SK-N-SH (cell line): ENCODE measurements around the gene SHISA3. TPM values are rescaled to one million over a fixed set of nuclear protein-coding genes. Genes with fewer than 3 reads are reported as not detected.

Experiments used
- CTCF ChIA-PET: fragments of 300-600, 350-600 bp; formaldehyde crosslinking; extraction: SDS; loops from one replicate; lab custom pipeline; 2021; lab: Yijun Ruan, JAX
- POLR2A ChIA-PET: fragments of 350-600 bp; sonication (Branson Sonifier 250); formaldehyde crosslinking; extraction: SDS; loops from one replicate; lab custom pipeline; 2020; ENCODE audit warnings: antibody characterized with exemption, inconsistent platforms; lab: Yijun Ruan, JAX
- DNase-seq: peaks from one replicate; pipeline ENCODE4 v3.0.0; 2012
- H2AFZ ChIP-seq: fragments of 200-600 bp; sonication (generic); 2 replicates; pipeline ENCODE4 v1.8.1; 2016; ENCODE audit warnings: antibody characterized with exemption, mild to moderate bottlenecking, low read depth
- H3F3A ChIP-seq: fragments of 200-600 bp; sonication (generic); replicated peaks from 2 replicates; pipeline ENCODE3; 2016; ENCODE audit warnings: antibody characterized with exemption, mild to moderate bottlenecking; ENCODE audit not compliant: insufficient read depth
- H3K27ac ChIP-seq, 2 experiments: fragments of 200-500 bp in 1 of 2; fragments of 200-600 bp in 1 of 2; sonication (Bioruptor generic) in 1 of 2; sonication (generic), shearing (Covaris generic) in 1 of 2; 2 replicates each; pipeline versions ENCODE4 v1.5.1 to v1.6.1; 2014 to 2016; ENCODE audit warnings: low read depth in 2 of 2, inconsistent platforms in 1 of 2, low read length in 1 of 2, mild to moderate bottlenecking in 1 of 2, mixed read lengths in 1 of 2
- H3K27me3 ChIP-seq: fragments of 200-600 bp; sonication (generic), shearing (Covaris generic); 2 replicates; pipeline ENCODE4 v1.6.1; 2016; ENCODE audit warnings: mixed run types; ENCODE audit not compliant: insufficient read depth
- H3K36me3 ChIP-seq, 2 experiments: fragments of 200-500 bp in 1 of 2; fragments of 200-600 bp in 1 of 2; sonication (Bioruptor generic) in 1 of 2; sonication (generic) in 1 of 2; replicated peaks in 1 of 2; 2 replicates each; pipeline versions ENCODE3 to v1.5.1; 2014 to 2016; ENCODE audit warnings: low read length in 1 of 2, mild to moderate bottlenecking in 1 of 2; ENCODE audit not compliant: insufficient read depth in 2 of 2, control insufficient read depth in 1 of 2
- H3K4me1 ChIP-seq, 2 experiments: fragments of 200-500 bp in 1 of 2; fragments of 200-600 bp in 1 of 2; sonication (Bioruptor generic) in 1 of 2; sonication (generic), shearing (Covaris generic) in 1 of 2; 2 replicates each; pipeline versions ENCODE4 v1.5.1 to v1.6.1; 2014 to 2016; ENCODE audit warnings: low read depth in 1 of 2, low read length in 1 of 2, mixed run types in 1 of 2; ENCODE audit not compliant: insufficient read depth in 2 of 2, control insufficient read depth in 1 of 2
- H3K4me2 ChIP-seq: fragments of 200-600 bp; sonication (generic), shearing (Covaris generic); 2 replicates; pipeline ENCODE4 v1.6.1; 2017; ENCODE audit warnings: mixed run types
- H3K4me3 ChIP-seq, 2 experiments: fragments of 200-500 bp in 1 of 2; fragments of 200-600 bp in 1 of 2; sonication (Bioruptor generic) in 1 of 2; sonication (generic), shearing (Covaris generic) in 1 of 2; 2 replicates each; pipeline versions ENCODE4 v1.5.1 to v1.8.1; 2014 to 2016; ENCODE audit warnings: low read depth in 2 of 2, inconsistent platforms in 1 of 2, low read length in 1 of 2, mild to moderate bottlenecking in 1 of 2, mixed read lengths in 1 of 2, moderate library complexity in 1 of 2
- H3K79me2 ChIP-seq: fragments of 200-600 bp; sonication (generic); 2 replicates; pipeline ENCODE4 v1.8.1; 2017; ENCODE audit warnings: mild to moderate bottlenecking; ENCODE audit not compliant: insufficient read depth
- H3K9ac ChIP-seq: fragments of 200-600 bp; sonication (generic); 2 replicates; pipeline ENCODE4 v1.6.1; 2017; ENCODE audit warnings: mixed run types
- H3K9me2 ChIP-seq: fragments of 200-600 bp; sonication (generic); 2 replicates; pipeline ENCODE4 v1.6.1; 2017; ENCODE audit warnings: mixed run types
- H3K9me3 ChIP-seq: fragments of 200-600 bp; sonication (generic); 2 replicates; pipeline ENCODE4 v1.6.1; 2017; ENCODE audit warnings: mixed run types, mild to moderate bottlenecking, moderate library complexity
- H4K20me1 ChIP-seq: fragments of 200-600 bp; sonication (generic); 2 replicates; pipeline ENCODE4 v1.6.1; 2017; ENCODE audit warnings: mild to moderate bottlenecking, mixed run types; ENCODE audit not compliant: insufficient read depth
- CHD2 ChIP-seq: fragments of 150-350 bp; IDR thresholded peaks from 2 replicates; pipeline ENCODE4 v1.6.1; 2018; ENCODE audit warnings: low read length; ENCODE audit not compliant: partially characterized antibody
- NRF1 ChIP-seq: IDR thresholded peaks from 2 replicates; pipeline ENCODE4 v1.6.1; 2012; ENCODE audit warnings: low read depth, mild to moderate bottlenecking, low read length
- PBX3 ChIP-seq: IDR thresholded peaks from 2 replicates; pipeline ENCODE4; 2012
- RCOR1 ChIP-seq: fragments of 150-350 bp; IDR thresholded peaks from 2 replicates; pipeline ENCODE4 v1.6.1; 2017; ENCODE audit warnings: antibody characterized with exemption, low read length
- REST ChIP-seq: IDR thresholded peaks from 2 replicates; pipeline ENCODE4 v1.6.1; 2012; ENCODE audit warnings: mild to moderate bottlenecking, low read depth, low read length, moderate library complexity
- RXRA ChIP-seq: IDR thresholded peaks from 2 replicates; pipeline ENCODE4 v1.4.0; 2012; ENCODE audit warnings: low read depth, mild to moderate bottlenecking, borderline replicate concordance
- TEAD4 ChIP-seq: IDR thresholded peaks from 2 replicates; pipeline ENCODE4 v1.4.0; 2012; ENCODE audit warnings: mild to moderate bottlenecking, borderline replicate concordance; ENCODE audit not compliant: insufficient read depth
- USF2 ChIP-seq: fragments of 150-350 bp; IDR thresholded peaks from 2 replicates; pipeline ENCODE4 v1.6.1; 2017; ENCODE audit warnings: antibody characterized with exemption, low read length, low read depth, borderline replicate concordance
- YY1 ChIP-seq: IDR thresholded peaks from 2 replicates; pipeline ENCODE4 v1.4.0; 2012; ENCODE audit warnings: low read depth, mild to moderate bottlenecking
- WGBS: methylation state at CpG from one replicate; pipeline ENCODE4 v1.1.6; 2017; ENCODE audit warnings: low lambda C conversion rate; 5-methylcytosine and 5-hydroxymethylcytosine counted together
- polyA plus RNA-seq, 3 experiments: library from polyadenylated mRNA; depleted of rRNA; stranded (reverse); fragments of >200 nt; gene quantifications; 2 replicates each; pipeline ENCODE4 v1.2.3, GENCODE V29; 2012
- TF ChIP-seq, protein P1 (sequence below): fragments of 200-600 bp; sonication (generic); IDR thresholded peaks from 2 replicates; pipeline ENCODE4 v1.6.1; 2017; ENCODE audit warnings: antibody characterized with exemption, mild to moderate bottlenecking, moderate library complexity
- TF ChIP-seq, protein P2 (sequence below): IDR thresholded peaks from 2 replicates; pipeline ENCODE4 v1.4.0; 2012; ENCODE audit warnings: low read depth, borderline replicate concordance
- TF ChIP-seq, protein P3 (sequence below): fragments of 150-350 bp; IDR thresholded peaks from 2 replicates; pipeline ENCODE4 v1.6.1; 2016; ENCODE audit warnings: mild to moderate bottlenecking, low read depth, low read length

The SHISA3 gene
- polyA plus RNA-seq, 1 of the 3 experiments (the other 2 are of a cell fraction), result 1.1 TPM

GRCh38 chr4:42399393-42399792 lies 2.1 kb downstream of the SHISA3 start:
- no peak overlapping the region for H3K27ac ChIP-seq
- ChIA-PET CTCF (interaction anchor here (1.1 to 8.5 kb wide), 5 partner anchors 10 to 120 kb away, joined by 3 to 53 read pairs (median 4); no protein-coding TSS in a partner anchor), POLR2A (no interaction called here)
- no peak overlapping the region for H3K4me2 ChIP-seq
- H3K79me2 ChIP-seq, result no peaks in the 10 kb centered on the region
- no peaks in the 10 kb centered on the region for H3K9me3 ChIP-seq
- H3K27me3 ChIP-seq, result peaks cover 23% of the 10 kb centered on the region
- no peak overlapping the region for H2AFZ ChIP-seq
- 94% methylated on average over 9 of the region's 10 CpGs for WGBS
- DNase-seq, result no peak
- H3K4me3 ChIP-seq, result peak overlapping the region in 1 of 2 experiments; percentile 60; a peak in 1 of 4 replicates
- H3F3A ChIP-seq, result no peaks in the 10 kb centered on the region
- H3K9ac ChIP-seq, result no peak overlapping the region
- peaks cover 0 to 19% of the 10 kb centered on the region in 2 experiments; a peak in 2 of 4 replicates for H3K4me1 ChIP-seq
- no peaks in the 10 kb centered on the region for H3K36me3 ChIP-seq
- H3K9me2 ChIP-seq, result no peaks in the 10 kb centered on the region
- TF ChIP-seq YY1, result no peak
- no peak for TF ChIP-seq RCOR1
- no peak for TF ChIP-seq USF2
- TF ChIP-seq NRF1, result no peak
- no peak for TF ChIP-seq REST
- TF ChIP-seq, protein P1, sequence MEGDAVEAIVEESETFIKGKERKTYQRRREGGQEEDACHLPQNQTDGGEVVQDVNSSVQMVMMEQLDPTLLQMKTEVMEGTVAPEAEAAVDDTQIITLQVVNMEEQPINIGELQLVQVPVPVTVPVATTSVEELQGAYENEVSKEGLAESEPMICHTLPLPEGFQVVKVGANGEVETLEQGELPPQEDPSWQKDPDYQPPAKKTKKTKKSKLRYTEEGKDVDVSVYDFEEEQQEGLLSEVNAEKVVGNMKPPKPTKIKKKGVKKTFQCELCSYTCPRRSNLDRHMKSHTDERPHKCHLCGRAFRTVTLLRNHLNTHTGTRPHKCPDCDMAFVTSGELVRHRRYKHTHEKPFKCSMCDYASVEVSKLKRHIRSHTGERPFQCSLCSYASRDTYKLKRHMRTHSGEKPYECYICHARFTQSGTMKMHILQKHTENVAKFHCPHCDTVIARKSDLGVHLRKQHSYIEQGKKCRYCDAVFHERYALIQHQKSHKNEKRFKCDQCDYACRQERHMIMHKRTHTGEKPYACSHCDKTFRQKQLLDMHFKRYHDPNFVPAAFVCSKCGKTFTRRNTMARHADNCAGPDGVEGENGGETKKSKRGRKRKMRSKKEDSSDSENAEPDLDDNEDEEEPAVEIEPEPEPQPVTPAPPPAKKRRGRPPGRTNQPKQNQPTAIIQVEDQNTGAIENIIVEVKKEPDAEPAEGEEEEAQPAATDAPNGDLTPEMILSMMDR, result no peak
- no peak for TF ChIP-seq RXRA
- TF ChIP-seq PBX3, result no peak
- no peak for TF ChIP-seq CHD2
- TF ChIP-seq TEAD4, result no peak
- TF ChIP-seq, protein P2, sequence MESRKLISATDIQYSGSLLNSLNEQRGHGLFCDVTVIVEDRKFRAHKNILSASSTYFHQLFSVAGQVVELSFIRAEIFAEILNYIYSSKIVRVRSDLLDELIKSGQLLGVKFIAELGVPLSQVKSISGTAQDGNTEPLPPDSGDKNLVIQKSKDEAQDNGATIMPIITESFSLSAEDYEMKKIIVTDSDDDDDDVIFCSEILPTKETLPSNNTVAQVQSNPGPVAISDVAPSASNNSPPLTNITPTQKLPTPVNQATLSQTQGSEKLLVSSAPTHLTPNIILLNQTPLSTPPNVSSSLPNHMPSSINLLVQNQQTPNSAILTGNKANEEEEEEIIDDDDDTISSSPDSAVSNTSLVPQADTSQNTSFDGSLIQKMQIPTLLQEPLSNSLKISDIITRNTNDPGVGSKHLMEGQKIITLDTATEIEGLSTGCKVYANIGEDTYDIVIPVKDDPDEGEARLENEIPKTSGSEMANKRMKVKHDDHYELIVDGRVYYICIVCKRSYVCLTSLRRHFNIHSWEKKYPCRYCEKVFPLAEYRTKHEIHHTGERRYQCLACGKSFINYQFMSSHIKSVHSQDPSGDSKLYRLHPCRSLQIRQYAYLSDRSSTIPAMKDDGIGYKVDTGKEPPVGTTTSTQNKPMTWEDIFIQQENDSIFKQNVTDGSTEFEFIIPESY, result no peak
- TF ChIP-seq, protein P3, sequence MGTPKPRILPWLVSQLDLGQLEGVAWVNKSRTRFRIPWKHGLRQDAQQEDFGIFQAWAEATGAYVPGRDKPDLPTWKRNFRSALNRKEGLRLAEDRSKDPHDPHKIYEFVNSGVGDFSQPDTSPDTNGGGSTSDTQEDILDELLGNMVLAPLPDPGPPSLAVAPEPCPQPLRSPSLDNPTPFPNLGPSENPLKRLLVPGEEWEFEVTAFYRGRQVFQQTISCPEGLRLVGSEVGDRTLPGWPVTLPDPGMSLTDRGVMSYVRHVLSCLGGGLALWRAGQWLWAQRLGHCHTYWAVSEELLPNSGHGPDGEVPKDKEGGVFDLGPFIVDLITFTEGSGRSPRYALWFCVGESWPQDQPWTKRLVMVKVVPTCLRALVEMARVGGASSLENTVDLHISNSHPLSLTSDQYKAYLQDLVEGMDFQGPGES, result no peak
- TF ChIP-seq, all 33 proteins: peak for 0
- H4K20me1 ChIP-seq, result no peaks in the 10 kb centered on the region
